ENCODE data around the gene DNAH8.

DNA sequence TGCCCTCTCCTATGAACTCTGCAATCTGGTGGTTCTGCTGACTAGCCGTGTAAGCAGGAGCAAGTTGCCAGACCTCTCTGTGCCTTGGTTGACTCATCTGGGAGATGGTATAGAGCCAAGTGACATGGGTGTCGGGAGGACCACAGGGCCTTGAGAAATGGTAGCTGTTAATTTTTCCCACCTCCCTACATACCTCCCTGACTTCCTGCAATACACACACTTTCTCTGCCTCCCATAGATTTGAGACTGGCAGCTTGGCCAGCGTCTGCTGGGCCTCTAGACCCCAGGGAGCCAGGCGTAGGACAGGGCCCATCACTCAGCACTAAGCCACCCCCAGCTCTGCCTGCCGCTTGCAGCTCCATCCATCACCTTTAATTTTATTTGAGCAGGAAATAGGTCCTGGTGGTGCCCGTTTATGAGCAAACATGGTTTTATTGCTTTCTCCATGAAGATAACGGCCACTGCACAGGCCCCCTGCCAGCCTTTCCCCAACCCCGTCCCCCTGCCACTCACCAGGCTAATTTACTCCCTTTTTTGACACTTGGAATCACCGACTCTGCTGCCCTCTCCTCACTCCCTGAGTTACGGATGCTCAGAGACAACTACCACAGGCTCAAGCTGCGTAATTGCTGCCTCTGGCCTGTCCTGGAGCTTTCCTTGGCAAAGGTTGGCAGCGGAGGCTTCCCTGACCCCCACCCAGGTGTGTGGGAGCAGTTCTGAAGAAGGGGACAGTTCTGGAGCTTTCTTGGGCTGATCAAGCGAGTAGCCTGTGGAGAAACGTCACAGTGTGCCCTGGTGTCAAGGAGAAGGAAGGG is 344.6 kb downstream of the DNAH8 start:
- TF ChIP-seq, protein P1, sequence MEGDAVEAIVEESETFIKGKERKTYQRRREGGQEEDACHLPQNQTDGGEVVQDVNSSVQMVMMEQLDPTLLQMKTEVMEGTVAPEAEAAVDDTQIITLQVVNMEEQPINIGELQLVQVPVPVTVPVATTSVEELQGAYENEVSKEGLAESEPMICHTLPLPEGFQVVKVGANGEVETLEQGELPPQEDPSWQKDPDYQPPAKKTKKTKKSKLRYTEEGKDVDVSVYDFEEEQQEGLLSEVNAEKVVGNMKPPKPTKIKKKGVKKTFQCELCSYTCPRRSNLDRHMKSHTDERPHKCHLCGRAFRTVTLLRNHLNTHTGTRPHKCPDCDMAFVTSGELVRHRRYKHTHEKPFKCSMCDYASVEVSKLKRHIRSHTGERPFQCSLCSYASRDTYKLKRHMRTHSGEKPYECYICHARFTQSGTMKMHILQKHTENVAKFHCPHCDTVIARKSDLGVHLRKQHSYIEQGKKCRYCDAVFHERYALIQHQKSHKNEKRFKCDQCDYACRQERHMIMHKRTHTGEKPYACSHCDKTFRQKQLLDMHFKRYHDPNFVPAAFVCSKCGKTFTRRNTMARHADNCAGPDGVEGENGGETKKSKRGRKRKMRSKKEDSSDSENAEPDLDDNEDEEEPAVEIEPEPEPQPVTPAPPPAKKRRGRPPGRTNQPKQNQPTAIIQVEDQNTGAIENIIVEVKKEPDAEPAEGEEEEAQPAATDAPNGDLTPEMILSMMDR (IDR thresholded peaks at IDR 0.05) = no peak
- TF ChIP-seq POLR2A (IDR thresholded peaks at IDR 0.05) = no peak
